Measurements from ENCODE around the gene MAGEA3.

MAGEA3 gene

GRCh38 chrX:152738560-152738959 is 40.0 kb downstream of the MAGEA3 start:
- no peak for DNase-seq

Measured in NCI-H446 (cell line).